Measurements from ENCODE around the gene SDF4. TPM values are rescaled to one million over a fixed set of nuclear protein-coding genes. Genes with fewer than 3 reads are reported as not detected.

The SDF4 gene
- total RNA-seq, 1 experiment from 2014 or later: 82.0 TPM

- H3K4me3 Mint-ChIP-seq: no peak overlapping the region
- DNase-seq: no peak
- H3K36me3 Mint-ChIP-seq (ENCODE audit: insufficient read depth in 1 of 3, low read depth in 3 of 3): no peaks in the 10 kb centered on the region
Observed at GRCh38 chr1:1243807-1244191, 12.0 kb upstream of the SDF4 start.

More at GRCh38 chr1:1243807-1244191, 12.0 kb upstream of the SDF4 start:
- H3T11ph ChIP-seq (ENCODE audit: low read length): no peak overlapping the region
- H3K4ac ChIP-seq (ENCODE audit: low read depth, low read length): no peak overlapping the region
- H4K91ac ChIP-seq (ENCODE audit: insufficient read length, low read depth, low read length): no peak overlapping the region
- no peak overlapping the region for H3K18ac ChIP-seq (ENCODE audit: insufficient read length, low read depth, low read length)
- no peak overlapping the region for H4K5ac ChIP-seq (ENCODE audit: insufficient read length, low read depth, low read length)
- TF ChIP-seq CTCF (conservative IDR thresholded peaks at IDR 0.05): no peak
- H2AFZ ChIP-seq (ENCODE audit: low read length): no peak overlapping the region
- H4K8ac ChIP-seq (replicated peaks; ENCODE audit: insufficient read length, low read depth, low read length): no peak overlapping the region
- no peak overlapping the region for H3K4me2 ChIP-seq (ENCODE audit: insufficient read depth, insufficient read length, low read length)
- no peaks in the 10 kb centered on the region for H3K79me2 ChIP-seq (ENCODE audit: insufficient read depth, low read length)
- Mint-ChIP-seq H3K4me1 (peaks cover 0 to 3% of the 10 kb centered on the region in 2 experiments; a peak in 2 of 4 replicates), H3K9me3 (no peaks in the 10 kb centered on the region), H3K27me3 (ENCODE audit: low read depth) (peaks cover 15% of the 10 kb centered on the region), H3K27ac (no peak overlapping the region)
- no peaks in the 10 kb centered on the region for H3K23me2 ChIP-seq (ENCODE audit: insufficient read length, low read depth, low read length, poor library complexity, severe bottlenecking)
- H3K56ac ChIP-seq (ENCODE audit: insufficient read length, low read depth, low read length): no peak overlapping the region
- H3K14ac ChIP-seq (ENCODE audit: insufficient read depth, low read length): no peak overlapping the region
- no peak overlapping the region for H2BK15ac ChIP-seq (ENCODE audit: low read depth, low read length)
- no peak overlapping the region for H2BK12ac ChIP-seq (ENCODE audit: insufficient read length, low read depth, low read length)
- H3K9me3 ChIP-seq (ENCODE audit: control insufficient read depth, low read depth, low read length): no peaks in the 10 kb centered on the region
- no peak overlapping the region for H2AK5ac ChIP-seq (ENCODE audit: insufficient read length, low read length)
- no CpG with 5 or more reads among the region's 23 CpGs for WGBS (ENCODE audit: extremely low coverage, insufficient read length, low lambda C conversion rate)
- no peak overlapping the region for H2BK20ac ChIP-seq (ENCODE audit: low read depth, low read length, poor library complexity, severe bottlenecking)
- H2BK5ac ChIP-seq (ENCODE audit: insufficient read length, low read length): no peak overlapping the region
- H3K79me1 ChIP-seq (ENCODE audit: insufficient read depth, low read depth, low read length, poor library complexity, severe bottlenecking): no peaks in the 10 kb centered on the region
- H3K27ac ChIP-seq (ENCODE audit: insufficient read length, low read depth, low read length): no peak overlapping the region
- H3K27me3 ChIP-seq (ENCODE audit: insufficient read depth, low read length): no peaks in the 10 kb centered on the region
- no peaks in the 10 kb centered on the region for H4K20me1 ChIP-seq (ENCODE audit: control insufficient read depth, insufficient read depth, insufficient read length)
- H2BK120ac ChIP-seq (ENCODE audit: low read depth, low read length, poor library complexity, severe bottlenecking): no peak overlapping the region
- H3K9ac ChIP-seq (ENCODE audit: extremely low read depth, insufficient read length, low read length): no peak overlapping the region
- H3K4me1 ChIP-seq (ENCODE audit: insufficient read depth, low read length): no peaks in the 10 kb centered on the region
- H3K23ac ChIP-seq (ENCODE audit: insufficient read length, low read depth, low read length): no peak overlapping the region

Data from H9 (cell line).